ENCODE data around the gene GATA3.
A peak's percentile ranks its signal among the peaks of the same experiment; 100 is the strongest.

The GATA3 gene

GRCh38 chr10:8071006-8071405 is 16.5 kb downstream of the GATA3 start:
- H3K27ac ChIP-seq (ENCODE audit: low read depth, low read length) = no peak overlapping the region
- peaks cover 14% of the 10 kb centered on the region for H3K27me3 ChIP-seq (ENCODE audit: insufficient read depth, low read length)
- H3K36me3 ChIP-seq (ENCODE audit: insufficient read depth, low read length) = peaks cover 4% of the 10 kb centered on the region; the same call in 1 of the 2 replicates
- H3K9me3 ChIP-seq (ENCODE audit: insufficient read depth, low read depth, low read length) = no peaks in the 10 kb centered on the region
- 94% methylated on average over 3 of the region's 3 CpGs for WGBS
- H3K9ac ChIP-seq (ENCODE audit: low read depth, low read length) = no peak overlapping the region
- peaks cover 31% of the 10 kb centered on the region for H3K4me1 ChIP-seq (ENCODE audit: insufficient read depth, low read length)
- no peak overlapping the region for H3K4me3 ChIP-seq (ENCODE audit: low read length)

- 84% methylated on average over 5 of the region's 5 CpGs for WGBS
- H3K4me1 ChIP-seq (ENCODE audit: insufficient read depth, low read length) = peaks cover 27% of the 10 kb centered on the region
Measured at GRCh38 chr10:8071666-8072065, 17.2 kb downstream of the GATA3 start.

GRCh38 chr10:8072211-8072610 is 17.7 kb downstream of the GATA3 start:
- Histone ChIP-seq H3K4me1 (ENCODE audit: insufficient read depth, low read length) (peaks cover 27% of the 10 kb centered on the region), H3K27me3 (ENCODE audit: insufficient read depth, low read length) (peaks cover 2% of the 10 kb centered on the region; the same call in 1 of the 2 replicates), H3K4me3 (ENCODE audit: low read length) (no peak overlapping the region), H3K36me3 (ENCODE audit: insufficient read depth, low read length) (peaks cover 4% of the 10 kb centered on the region; the same call in 1 of the 2 replicates), H3K9ac (ENCODE audit: low read depth, low read length) (no peak overlapping the region), H3K9me3 (ENCODE audit: insufficient read depth, low read depth, low read length) (no peaks in the 10 kb centered on the region), H3K27ac (ENCODE audit: low read depth, low read length) (no peak overlapping the region)
- WGBS = 84% methylated on average over 4 of the region's 4 CpGs

More at GRCh38 chr10:8071666-8072065, 17.2 kb downstream of the GATA3 start:
- no peaks in the 10 kb centered on the region for H3K9me3 ChIP-seq (ENCODE audit: insufficient read depth, low read depth, low read length)
- H3K9ac ChIP-seq (ENCODE audit: low read depth, low read length) = no peak overlapping the region
- H3K27me3 ChIP-seq (ENCODE audit: insufficient read depth, low read length) = peaks cover 8% of the 10 kb centered on the region; the same call in 1 of the 2 replicates
- H3K36me3 ChIP-seq (ENCODE audit: insufficient read depth, low read length) = peaks cover 4% of the 10 kb centered on the region; the same call in 1 of the 2 replicates
- no peak overlapping the region for H3K4me3 ChIP-seq (ENCODE audit: low read length)
- no peak overlapping the region for H3K27ac ChIP-seq (ENCODE audit: low read depth, low read length)

- Histone ChIP-seq H3K27ac (ENCODE audit: low read depth, low read length) (no peak overlapping the region), H3K9ac (ENCODE audit: low read depth, low read length) (no peak overlapping the region), H3K36me3 (ENCODE audit: insufficient read depth, low read length) (peaks cover 4% of the 10 kb centered on the region; the same call in 1 of the 2 replicates), H3K4me3 (ENCODE audit: low read length) (no peak overlapping the region), H3K27me3 (ENCODE audit: insufficient read depth, low read length) (0 out of 2 replicates have a peak, but pooled peaks cover 2% of the 10 kb centered on the region), H3K4me1 (ENCODE audit: insufficient read depth, low read length) (peaks cover 31% of the 10 kb centered on the region), H3K9me3 (ENCODE audit: insufficient read depth, low read depth, low read length) (no peaks in the 10 kb centered on the region)
- 92% methylated on average over 15 of the region's 15 CpGs for whole genome bisulfite sequencing
Measured at GRCh38 chr10:8073691-8074416, 19.4 kb downstream of the GATA3 start.

- peaks cover 35% of the 10 kb centered on the region for H3K4me1 ChIP-seq (ENCODE audit: insufficient read depth, low read length)
- no peaks in the 10 kb centered on the region for H3K9me3 ChIP-seq (ENCODE audit: insufficient read depth, low read depth, low read length)
- peak overlapping the region; percentile 58; the same call in 1 of the 2 replicates for H3K27ac ChIP-seq (ENCODE audit: low read depth, low read length)
- WGBS = 85% methylated on average over 10 of the region's 14 CpGs
- H3K27me3 ChIP-seq (ENCODE audit: insufficient read depth, low read length) = 0 out of 2 replicates have a peak, but pooled peaks cover 2% of the 10 kb centered on the region
- peaks cover 4% of the 10 kb centered on the region; the same call in 1 of the 2 replicates for H3K36me3 ChIP-seq (ENCODE audit: insufficient read depth, low read length)
- no peak overlapping the region for H3K4me3 ChIP-seq (ENCODE audit: low read length)
- H3K9ac ChIP-seq (ENCODE audit: low read depth, low read length) = no peak overlapping the region
Measured at GRCh38 chr10:8074881-8075280, 20.4 kb downstream of the GATA3 start.

- 38% methylated on average over 17 of the region's 19 CpGs for WGBS
- no peaks in the 10 kb centered on the region for H3K27me3 ChIP-seq (ENCODE audit: insufficient read depth, low read length)
- H3K9ac ChIP-seq (ENCODE audit: low read depth, low read length) = no peak overlapping the region
- H3K36me3 ChIP-seq (ENCODE audit: insufficient read depth, low read length) = peaks cover 4% of the 10 kb centered on the region; the same call in 1 of the 2 replicates
- peaks cover 32% of the 10 kb centered on the region for H3K4me1 ChIP-seq (ENCODE audit: insufficient read depth, low read length)
- no peak overlapping the region for H3K4me3 ChIP-seq (ENCODE audit: low read length)
- H3K9me3 ChIP-seq (ENCODE audit: insufficient read depth, low read depth, low read length) = no peaks in the 10 kb centered on the region
- H3K27ac ChIP-seq (ENCODE audit: low read depth, low read length) = peak overlapping the region; percentile 58
Measured at GRCh38 chr10:8075282-8076260, 21.1 kb downstream of the GATA3 start.

GRCh38 chr10:8076933-8077332 is 22.4 kb downstream of the GATA3 start:
- peaks cover 32% of the 10 kb centered on the region for H3K4me1 ChIP-seq (ENCODE audit: insufficient read depth, low read length)
- H3K36me3 ChIP-seq (ENCODE audit: insufficient read depth, low read length) = peaks cover 4% of the 10 kb centered on the region; the same call in 1 of the 2 replicates
- 94% methylated on average over 5 of the region's 5 CpGs for WGBS
- H3K27me3 ChIP-seq (ENCODE audit: insufficient read depth, low read length) = no peaks in the 10 kb centered on the region
- no peak overlapping the region for H3K4me3 ChIP-seq (ENCODE audit: low read length)
- H3K9me3 ChIP-seq (ENCODE audit: insufficient read depth, low read depth, low read length) = no peaks in the 10 kb centered on the region
- no peak overlapping the region for H3K27ac ChIP-seq (ENCODE audit: low read depth, low read length)
- no peak overlapping the region for H3K9ac ChIP-seq (ENCODE audit: low read depth, low read length)

GRCh38 chr10:8078027-8078426 is 23.5 kb downstream of the GATA3 start:
- Histone ChIP-seq H3K27ac (ENCODE audit: low read depth, low read length) (no peak overlapping the region), H3K36me3 (ENCODE audit: insufficient read depth, low read length) (peaks cover 4% of the 10 kb centered on the region; the same call in 1 of the 2 replicates), H3K9me3 (ENCODE audit: insufficient read depth, low read depth, low read length) (no peaks in the 10 kb centered on the region), H3K4me3 (ENCODE audit: low read length) (no peak overlapping the region), H3K4me1 (ENCODE audit: insufficient read depth, low read length) (peaks cover 32% of the 10 kb centered on the region), H3K9ac (ENCODE audit: low read depth, low read length) (no peak overlapping the region), H3K27me3 (ENCODE audit: insufficient read depth, low read length) (no peaks in the 10 kb centered on the region)
- WGBS = 60% methylated on average over 1 of the region's 1 CpG

GRCh38 chr10:8079126-8079525 is 24.6 kb downstream of the GATA3 start:
- Histone ChIP-seq H3K9ac (ENCODE audit: low read depth, low read length) (no peak overlapping the region), H3K4me1 (ENCODE audit: insufficient read depth, low read length) (peaks cover 32% of the 10 kb centered on the region), H3K9me3 (ENCODE audit: insufficient read depth, low read depth, low read length) (no peaks in the 10 kb centered on the region), H3K27ac (ENCODE audit: low read depth, low read length) (no peak overlapping the region), H3K4me3 (ENCODE audit: low read length) (no peak overlapping the region), H3K36me3 (ENCODE audit: insufficient read depth, low read length) (no peaks in the 10 kb centered on the region), H3K27me3 (ENCODE audit: insufficient read depth, low read length) (no peaks in the 10 kb centered on the region)
- WGBS = 93% methylated on average over 3 of the region's 3 CpGs

- Histone ChIP-seq H3K4me1 (ENCODE audit: insufficient read depth, low read length) (peaks cover 9% of the 10 kb centered on the region), H3K4me3 (ENCODE audit: low read length) (no peak overlapping the region), H3K36me3 (ENCODE audit: insufficient read depth, low read length) (no peaks in the 10 kb centered on the region), H3K9me3 (ENCODE audit: insufficient read depth, low read depth, low read length) (no peaks in the 10 kb centered on the region), H3K27me3 (ENCODE audit: insufficient read depth, low read length) (no peaks in the 10 kb centered on the region), H3K27ac (ENCODE audit: low read depth, low read length) (no peak overlapping the region), H3K9ac (ENCODE audit: low read depth, low read length) (no peak overlapping the region)
- WGBS = 88% methylated on average over 3 of the region's 3 CpGs
Measured at GRCh38 chr10:8084799-8085198, 30.3 kb downstream of the GATA3 start.

GRCh38 chr10:8085251-8085650 is 30.8 kb downstream of the GATA3 start:
- no peak overlapping the region for H3K9ac ChIP-seq (ENCODE audit: low read depth, low read length)
- WGBS = 87% methylated on average over 4 of the region's 4 CpGs
- H3K9me3 ChIP-seq (ENCODE audit: insufficient read depth, low read depth, low read length) = no peaks in the 10 kb centered on the region
- no peaks in the 10 kb centered on the region for H3K27me3 ChIP-seq (ENCODE audit: insufficient read depth, low read length)
- H3K4me1 ChIP-seq (ENCODE audit: insufficient read depth, low read length) = peaks cover 8% of the 10 kb centered on the region
- H3K4me3 ChIP-seq (ENCODE audit: low read length) = no peak overlapping the region
- no peaks in the 10 kb centered on the region for H3K36me3 ChIP-seq (ENCODE audit: insufficient read depth, low read length)
- no peak overlapping the region for H3K27ac ChIP-seq (ENCODE audit: low read depth, low read length)
